NCI-H2196 (cell line): Measurements from ENCODE around the gene UBE2U.
A peak's percentile ranks its signal among the peaks of the same experiment; 100 is the strongest.

Experiments used
- DNase-seq: peaks from one replicate; lab custom pipeline; 2025; ENCODE audit not compliant: unreplicated experiment; lab: John Stamatoyannopoulos, UW

Gene UBE2U

GRCh38 chr1:64203420-64203819 lies at the start of gene UBE2U:
Gene UBE2U, plus strand, starts transcription at chr1:64203623. Its CDS starts 428 bp downstream, at chr1:64204051.
- no peak for DNase-seq

- DNase-seq, result no peak
These were observed 48.1 kb upstream of the UBE2U start for GRCh38 chr1:64155278-64155677.

GRCh38 chr1:64161357-64161941 lies 42.0 kb upstream of the UBE2U start:
- DNase-seq, result no peak

DNA sequence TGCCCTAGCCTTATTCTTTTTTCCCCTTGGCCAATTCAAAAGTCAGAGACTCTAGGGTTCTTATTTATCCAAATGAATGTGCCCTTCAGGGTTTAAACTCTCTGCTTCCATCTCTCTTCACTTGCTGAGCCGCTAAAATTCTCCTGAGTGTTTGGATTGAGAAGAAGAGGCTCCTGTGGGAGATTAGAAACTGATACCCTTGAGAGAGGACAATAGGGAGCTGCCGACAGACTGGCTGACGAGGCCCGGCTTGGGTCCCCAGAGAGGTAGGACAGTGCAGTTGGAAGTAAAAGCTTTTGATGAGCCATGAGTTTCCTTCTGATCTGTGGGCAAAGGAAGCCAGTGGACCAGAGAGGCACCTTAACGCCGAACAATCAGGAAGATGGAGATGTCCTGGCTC lies 41.3 kb upstream of the UBE2U start:
- no peak for DNase-seq

DNA sequence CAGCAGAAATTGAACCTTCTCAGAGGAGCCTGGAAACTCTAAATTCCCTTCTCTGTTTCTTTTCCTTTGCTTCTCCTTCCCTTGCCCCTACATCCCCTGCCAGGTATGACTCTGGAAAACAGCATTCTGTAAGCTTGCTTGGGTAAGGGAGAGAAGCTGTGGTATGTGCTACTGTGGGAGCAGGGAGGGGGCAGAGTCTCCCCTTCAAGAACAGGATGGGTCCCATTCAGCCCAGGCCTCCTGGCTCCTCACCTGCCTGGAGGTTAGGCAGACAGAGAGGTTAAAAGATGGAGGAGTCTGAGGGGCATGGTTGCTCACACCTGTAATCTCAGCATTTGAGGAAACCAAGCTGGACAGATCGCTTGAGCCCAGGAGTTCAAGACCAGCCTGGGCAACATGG lies 40.6 kb upstream of the UBE2U start:
- no peak for DNase-seq

DNA sequence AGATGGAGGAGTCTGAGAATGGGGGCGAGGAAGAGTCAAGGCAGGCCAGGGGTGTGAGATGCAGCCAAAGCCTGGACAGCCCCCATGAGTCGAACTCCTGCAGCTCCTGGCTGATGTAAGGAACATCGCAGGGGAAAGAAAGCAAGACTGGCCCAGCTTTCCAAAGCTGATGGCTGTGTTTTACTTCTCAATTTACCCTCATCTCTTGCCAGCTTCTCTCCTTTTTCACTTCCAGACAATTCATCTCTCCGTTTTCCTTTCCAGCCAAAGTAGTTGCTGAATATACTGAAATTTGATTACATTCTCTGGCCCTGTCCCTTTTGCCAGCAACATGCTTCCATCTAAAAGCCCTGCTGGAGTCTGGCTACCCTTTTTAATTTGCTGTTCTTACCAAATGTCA lies 40.0 kb upstream of the UBE2U start:
- DNase-seq, result no peak

DNA sequence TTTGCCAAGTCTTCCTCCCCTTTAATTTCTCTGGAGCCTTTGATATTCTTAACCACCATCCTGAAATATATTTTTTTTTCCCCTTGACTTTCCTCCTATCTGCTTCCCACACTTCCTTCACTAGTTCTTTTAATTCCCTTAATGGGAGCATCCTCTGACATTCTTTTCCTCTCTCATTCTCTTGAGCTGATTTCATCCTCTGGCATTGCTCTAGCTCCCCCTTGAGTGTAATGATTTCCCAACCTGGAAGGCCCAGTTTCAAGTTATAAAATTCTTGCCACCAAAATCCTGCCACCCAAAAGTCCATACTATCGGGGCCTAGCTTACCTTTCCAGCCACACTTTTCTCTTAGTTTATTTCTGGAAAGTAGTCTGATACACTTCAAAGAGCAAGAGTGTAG lies 39.5 kb upstream of the UBE2U start:
- DNase-seq, result peak; percentile 36

DNA sequence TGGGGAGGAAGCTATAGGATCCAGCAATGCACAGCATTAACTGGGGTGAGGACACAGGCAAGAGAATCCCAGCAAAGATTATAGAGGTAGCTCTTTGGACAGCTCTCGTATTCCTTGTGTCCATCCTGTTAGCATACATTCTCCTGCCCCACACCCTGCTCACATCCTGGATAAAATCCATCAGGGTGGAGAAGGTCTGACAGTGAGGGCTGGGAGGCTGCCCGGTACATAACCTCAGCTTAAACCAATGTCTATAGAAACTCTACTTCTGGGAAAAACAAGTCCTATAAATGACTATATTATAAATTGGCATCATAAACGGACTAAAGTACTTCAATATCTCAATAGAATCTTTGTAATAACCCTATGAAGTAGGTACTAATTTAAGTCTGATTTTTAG lies 36.8 kb upstream of the UBE2U start:
- no peak for DNase-seq

GRCh38 chr1:64167176-64167575 lies 36.2 kb upstream of the UBE2U start:
- no peak for DNase-seq

DNA sequence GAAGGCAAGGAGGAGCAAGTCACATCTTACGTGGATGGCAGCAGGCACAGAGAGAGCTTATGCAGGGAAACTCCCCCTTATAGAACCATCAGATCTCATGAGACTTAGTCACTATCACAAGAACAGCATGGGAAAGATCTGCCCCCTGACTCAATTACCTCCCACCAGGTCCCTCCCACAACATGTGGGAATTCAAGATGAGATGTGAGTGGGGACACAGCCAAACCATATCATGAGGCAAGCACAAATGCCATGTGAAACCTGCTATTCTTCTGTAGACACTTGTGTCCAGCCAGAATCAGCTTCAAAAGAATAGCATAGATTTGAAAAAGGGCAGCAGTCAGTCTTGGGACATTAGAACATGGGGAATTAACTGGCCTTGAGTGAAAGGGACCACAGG lies 32.2 kb upstream of the UBE2U start:
- DNase-seq, result no peak

GRCh38 chr1:64171797-64172281 lies 31.6 kb upstream of the UBE2U start:
- peak; percentile 18 for DNase-seq

DNA sequence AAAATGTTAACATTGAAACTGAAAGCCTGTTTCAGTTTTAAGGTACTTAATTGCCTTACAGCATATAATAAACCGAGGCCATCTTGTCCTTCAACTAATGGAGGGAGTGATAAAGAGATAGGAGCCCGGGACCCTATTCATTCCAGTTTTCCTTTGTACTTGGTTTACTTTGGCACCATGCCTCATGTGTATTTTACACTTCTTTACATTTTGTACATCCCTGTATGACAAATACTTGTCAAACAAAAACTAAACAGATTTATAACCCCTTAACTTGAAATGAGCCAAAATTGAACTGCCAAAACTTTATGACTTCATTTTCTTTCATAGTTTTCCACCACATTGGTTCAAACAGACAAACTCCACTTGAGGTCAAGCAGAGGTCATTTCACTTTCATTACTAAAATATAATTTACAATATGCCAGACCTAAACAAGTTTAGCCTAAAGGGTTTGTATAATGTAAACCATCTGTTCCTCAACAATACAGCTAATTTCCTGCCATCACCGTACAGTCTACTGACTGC lies 30.9 kb upstream of the UBE2U start:
- no peak for DNase-seq

- DNase-seq, result no peak
These were observed 30.0 kb upstream of the UBE2U start for GRCh38 chr1:64173336-64173940.

DNA sequence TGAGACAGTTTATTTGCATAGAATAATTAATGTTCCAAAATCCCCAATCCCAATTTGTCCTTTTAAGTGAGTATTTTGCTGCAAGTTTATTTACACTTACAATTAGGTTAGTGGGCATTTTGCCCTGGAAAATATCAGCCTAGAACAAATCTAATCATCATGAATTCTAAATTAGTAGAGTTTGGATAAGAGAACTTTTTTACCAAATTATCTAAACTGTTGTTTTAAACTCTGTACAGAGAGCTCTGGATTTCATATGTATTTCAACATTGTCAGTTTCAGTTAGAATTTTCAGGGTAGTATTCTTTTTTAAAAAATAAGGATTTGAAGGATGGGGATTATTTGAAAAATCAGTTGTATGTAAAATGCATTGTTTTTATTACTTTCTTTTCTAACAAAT lies 27.8 kb upstream of the UBE2U start:
- DNase-seq, result no peak

DNA sequence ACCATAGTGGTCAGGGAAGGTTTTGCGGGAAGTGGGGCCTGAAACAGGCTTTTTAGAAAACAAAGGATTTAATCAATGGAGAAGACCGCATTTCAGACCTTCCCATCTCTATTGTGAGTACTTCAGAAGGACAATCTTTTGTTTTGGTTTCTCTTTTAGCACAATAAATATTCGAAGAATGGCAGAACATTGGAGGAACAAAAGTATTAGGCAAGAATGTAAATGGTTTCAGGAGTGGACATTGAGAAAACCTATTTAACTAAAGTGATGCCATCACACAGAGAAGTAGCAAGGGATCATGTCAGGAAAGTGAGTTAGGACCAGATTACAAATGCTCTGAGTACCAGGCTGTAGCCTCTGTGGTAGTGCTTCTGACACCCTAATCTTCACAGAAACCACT lies 26.8 kb upstream of the UBE2U start:
- no peak for DNase-seq

DNA sequence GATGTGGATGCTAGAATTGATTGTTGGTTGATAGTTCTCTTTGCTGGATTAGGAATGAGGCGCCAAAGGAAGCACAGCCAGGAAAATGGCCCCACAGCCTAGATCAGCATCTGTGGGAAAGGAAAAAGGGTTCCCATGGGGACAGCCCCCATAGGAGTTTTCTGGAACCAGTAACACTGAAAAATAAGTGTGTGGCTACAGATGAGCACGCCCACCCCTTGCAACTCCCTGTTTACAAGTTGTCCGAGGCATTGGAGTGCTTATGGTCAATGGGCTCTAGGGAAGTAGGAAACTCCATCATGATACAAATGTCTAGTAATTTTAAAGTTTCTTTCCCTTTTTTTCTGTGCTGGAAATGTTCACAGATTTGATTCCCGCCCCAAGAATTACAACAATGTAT lies 23.8 kb upstream of the UBE2U start:
- no peak for DNase-seq

- DNase-seq, result no peak
These were observed 21.2 kb upstream of the UBE2U start for GRCh38 chr1:64182207-64182606.

DNA sequence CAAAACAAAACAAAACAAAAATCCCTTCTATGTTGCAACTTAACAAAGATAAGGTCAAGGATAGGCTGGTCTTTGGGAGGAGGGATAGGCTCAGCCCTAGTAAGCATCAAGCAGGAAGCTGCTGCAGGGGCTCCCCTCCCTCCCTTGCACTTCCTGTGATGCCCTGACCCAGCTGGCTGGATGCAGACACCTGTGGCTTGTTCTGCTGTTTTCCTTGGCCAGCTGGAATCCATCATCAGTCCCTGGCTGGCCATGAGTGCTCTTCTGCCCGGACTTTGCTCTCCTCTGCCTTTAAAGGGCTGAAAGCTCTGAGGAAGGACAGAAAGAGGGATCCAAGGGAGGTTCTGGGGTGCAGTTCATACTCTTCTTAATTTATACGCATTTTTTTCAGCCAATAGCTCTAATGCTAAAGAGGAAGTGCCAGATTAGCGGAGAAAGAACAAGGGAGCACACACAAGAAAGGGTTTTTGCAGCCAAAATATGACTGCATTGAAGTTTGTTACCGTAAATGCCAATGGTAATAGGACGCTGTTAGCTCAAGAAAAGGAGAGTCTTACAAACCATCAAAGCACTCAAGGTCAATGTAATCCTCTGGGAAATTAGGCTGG lies 19.9 kb upstream of the UBE2U start:
- no peak for DNase-seq

DNA sequence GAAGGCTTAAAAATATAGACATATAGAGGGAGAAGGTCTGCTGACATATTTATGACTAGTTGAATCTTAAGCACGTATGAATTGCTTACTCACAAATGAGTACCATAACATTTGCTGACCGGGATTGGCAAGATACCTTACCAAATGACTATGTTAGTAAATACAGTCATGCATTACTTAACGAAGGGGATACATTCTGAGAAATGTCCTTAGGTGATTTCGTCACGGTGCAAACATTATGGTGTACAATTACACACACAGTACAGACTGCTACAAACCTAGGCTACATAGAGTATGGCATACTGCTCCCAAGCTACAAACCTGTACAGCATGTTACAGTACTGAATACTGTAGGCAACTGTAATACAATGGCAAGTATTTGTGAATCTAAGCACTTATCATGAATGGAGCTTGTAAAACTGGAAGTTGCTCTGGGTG lies 19.4 kb upstream of the UBE2U start:
- no peak for DNase-seq

GRCh38 chr1:64186138-64186897 lies 17.1 kb upstream of the UBE2U start:
- DNase-seq, result no peak

DNA sequence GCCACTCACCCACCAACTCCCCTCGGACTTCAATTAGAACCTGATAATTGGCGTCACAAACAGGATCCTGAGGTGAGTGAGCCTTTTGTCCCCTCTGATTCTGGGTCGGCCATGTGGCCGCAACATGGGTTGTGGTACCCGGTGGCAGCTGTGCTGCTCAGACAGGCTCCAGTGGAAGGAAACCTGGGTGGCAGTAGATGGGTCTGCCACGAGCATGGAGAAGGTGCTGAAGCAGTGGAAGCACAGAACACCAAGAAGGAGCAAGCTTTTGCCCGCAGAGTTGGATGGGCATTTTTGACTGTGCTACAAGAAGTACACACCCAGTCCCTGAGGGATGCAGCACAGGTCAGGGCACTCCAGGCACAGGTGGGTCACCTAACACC lies 16.5 kb upstream of the UBE2U start:
- DNase-seq, result no peak

- DNase-seq, result no peak
These were observed 15.8 kb upstream of the UBE2U start for GRCh38 chr1:64187646-64188045.
